ENCODE measurements around the gene ARRDC1. TPM values are rescaled to one million over a fixed set of nuclear protein-coding genes. Genes with fewer than 3 reads are reported as not detected.

Gene ARRDC1
- total and polyA plus RNA-seq, 9 of the 15 experiments (the other 6 are each of a cell fraction or from before 2014, with no cell fraction given) = 0.21 to 45.3 (median 18.6) TPM

- TF ChIP-seq KDM5B (IDR thresholded peaks at IDR 0.05; ENCODE audit: insufficient replicate concordance, low read depth, low read length) (peak; percentile 46), CREM (IDR thresholded peaks at IDR 0.05; ENCODE audit: low read depth) (peak; percentile 94), KHSRP (IDR thresholded peaks at IDR 0.05) (no peak), CXXC5 (CRISPR knock-in tag; IDR thresholded peaks at IDR 0.05) (peak; percentile 83), MCM7 (IDR thresholded peaks at IDR 0.05) (no peak), RAD21 (CRISPR knock-in tag; conservative IDR thresholded peaks at IDR 0.05 in 1 of 2, IDR thresholded peaks at IDR 0.05 in 1 of 2) (no peak), ZBTB5 (IDR thresholded peaks at IDR 0.05) (no peak), CGGBP1 (CRISPR knock-in tag; IDR thresholded peaks at IDR 0.05) (no peak), NONO (IDR thresholded peaks at IDR 0.05; ENCODE audit: low read depth in 2 of 2, low read length in 1 of 2) (no peak), RBM34 (IDR thresholded peaks at IDR 0.05; ENCODE audit: borderline replicate concordance, insufficient read depth, low read length) (peak; percentile 60; the same call in 1 of the 2 replicates), CBFA2T3 (IDR thresholded peaks at IDR 0.05) (no peak), U2AF1 (optimal IDR thresholded peaks at IDR 0.05; ENCODE audit: low read depth, low read length) (peak; percentile 71), ZBED1 (IDR thresholded peaks at IDR 0.05) (no peak), XRCC4 (IDR thresholded peaks at IDR 0.05; ENCODE audit: extremely low read depth, insufficient read depth, insufficient read length) (no peak), ZC3H11A (IDR thresholded peaks at IDR 0.05; ENCODE audit: low read depth, low read length) (no peak), JUN (IDR thresholded peaks at IDR 0.05; ENCODE audit: borderline replicate concordance, low read depth, low read length) (no peak), JUN (CRISPR knock-in tag; IDR thresholded peaks at IDR 0.05; ENCODE audit: borderline replicate concordance) (no peak), FOXK2 (conservative IDR thresholded peaks at IDR 0.05 in 1 of 2, IDR thresholded peaks at IDR 0.05 in 1 of 2; ENCODE audit: low read depth in 2 of 2) (no peak), PYGO2 (tag; IDR thresholded peaks at IDR 0.05) (no peak), SIX5 (IDR thresholded peaks at IDR 0.05; ENCODE audit: borderline replicate concordance in 1 of 2, insufficient read depth in 1 of 2, low read depth in 1 of 2, low read length in 2 of 2) (no peak), CBX2 (IDR thresholded peaks at IDR 0.05; ENCODE audit: insufficient read depth, low read length, poor library complexity, severe bottlenecking) (no peak), ZNF76 (CRISPR knock-in tag; IDR thresholded peaks at IDR 0.05; ENCODE audit: borderline replicate concordance) (no peak), STAT5B (CRISPR knock-in tag; IDR thresholded peaks at IDR 0.05) (no peak), ZNF347 (CRISPR knock-in tag; IDR thresholded peaks at IDR 0.05; ENCODE audit: low read depth) (no peak), ARNT (IDR thresholded peaks at IDR 0.05) (no peak), RAD51 (IDR thresholded peaks at IDR 0.05; ENCODE audit: borderline replicate concordance, low read depth) (no peak), ZSCAN32 (CRISPR knock-in tag; IDR thresholded peaks at IDR 0.05) (no peak), SMARCB1 (IDR thresholded peaks at IDR 0.05; ENCODE audit: insufficient read length, low read depth) (no peak)
These were observed 14.8 kb upstream of the ARRDC1 start, which contains the start of gene ZMYND19 (continued) for GRCh38 chr9:137590469-137591383.

Data from K562 (cell line).